Fibroblast of mammary gland (primary cell): ENCODE measurements around the gene ITPK1.
A peak's percentile ranks its signal among the peaks of the same experiment; 100 is the strongest.

ENCODE experiments used
- DNase-seq: peaks from one replicate; pipeline ENCODE4 v3.0.0-alpha.2; 2010; ENCODE audit warnings: low read depth
- H3K4me3 ChIP-seq: 2 replicates; pipeline ENCODE4 v1.5.1; 2011; ENCODE audit warnings: low read depth, mild to moderate bottlenecking, low read length, moderate library complexity; ENCODE audit not compliant: control insufficient read depth
- TF ChIP-seq, protein P1 (sequence below): conservative IDR thresholded peaks from 2 replicates; pipeline ENCODE4 v1.5.1; 2011; ENCODE audit warnings: low read depth, low read length, inconsistent platforms; ENCODE audit not compliant: control insufficient read depth, insufficient read depth

ITPK1 gene

DNA sequence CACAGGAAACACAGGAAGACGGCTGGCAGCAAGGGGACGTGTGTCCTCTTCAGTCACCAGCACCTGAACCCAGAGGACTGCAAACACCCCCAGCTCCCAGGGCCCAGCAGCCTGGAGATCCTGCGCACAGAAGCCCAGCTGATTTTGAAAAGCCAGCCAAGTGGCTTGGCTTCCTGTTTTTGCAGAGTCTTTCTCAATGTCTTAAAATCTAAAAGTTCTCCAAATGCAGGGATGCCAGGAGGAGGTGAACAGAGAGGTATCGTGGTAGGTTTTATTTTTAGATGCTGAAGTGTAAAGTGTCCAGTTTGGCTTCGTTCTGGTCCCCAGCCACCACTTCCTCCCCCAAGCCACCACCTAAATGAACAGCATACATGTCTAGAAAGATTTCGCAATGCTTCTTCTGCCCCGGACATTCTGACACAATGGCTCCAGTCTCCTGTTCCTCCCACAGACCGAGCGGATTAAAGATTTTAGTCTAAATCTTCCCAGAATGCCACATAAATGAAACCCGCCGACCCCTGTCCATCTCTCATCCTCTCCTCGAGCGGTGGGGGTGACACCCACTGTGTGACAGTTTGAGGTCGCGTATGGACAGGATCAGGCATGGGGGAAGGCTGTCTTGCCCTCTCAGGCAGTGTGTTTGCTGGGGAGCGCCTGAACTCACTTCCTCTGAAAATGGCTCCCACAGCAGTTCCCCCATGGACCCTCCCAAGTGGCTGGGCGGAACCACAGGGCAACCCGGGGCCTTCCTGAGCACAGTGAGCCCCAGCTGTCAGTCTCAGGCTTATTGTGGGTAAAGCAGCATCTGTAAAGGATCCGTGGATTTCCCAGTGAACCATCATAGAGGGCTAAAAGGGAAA, 41.6 kb downstream of the ITPK1 start:
- peak; percentile 50 for DNase-seq
- TF ChIP-seq, protein P1, sequence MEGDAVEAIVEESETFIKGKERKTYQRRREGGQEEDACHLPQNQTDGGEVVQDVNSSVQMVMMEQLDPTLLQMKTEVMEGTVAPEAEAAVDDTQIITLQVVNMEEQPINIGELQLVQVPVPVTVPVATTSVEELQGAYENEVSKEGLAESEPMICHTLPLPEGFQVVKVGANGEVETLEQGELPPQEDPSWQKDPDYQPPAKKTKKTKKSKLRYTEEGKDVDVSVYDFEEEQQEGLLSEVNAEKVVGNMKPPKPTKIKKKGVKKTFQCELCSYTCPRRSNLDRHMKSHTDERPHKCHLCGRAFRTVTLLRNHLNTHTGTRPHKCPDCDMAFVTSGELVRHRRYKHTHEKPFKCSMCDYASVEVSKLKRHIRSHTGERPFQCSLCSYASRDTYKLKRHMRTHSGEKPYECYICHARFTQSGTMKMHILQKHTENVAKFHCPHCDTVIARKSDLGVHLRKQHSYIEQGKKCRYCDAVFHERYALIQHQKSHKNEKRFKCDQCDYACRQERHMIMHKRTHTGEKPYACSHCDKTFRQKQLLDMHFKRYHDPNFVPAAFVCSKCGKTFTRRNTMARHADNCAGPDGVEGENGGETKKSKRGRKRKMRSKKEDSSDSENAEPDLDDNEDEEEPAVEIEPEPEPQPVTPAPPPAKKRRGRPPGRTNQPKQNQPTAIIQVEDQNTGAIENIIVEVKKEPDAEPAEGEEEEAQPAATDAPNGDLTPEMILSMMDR, result no peak
- H3K4me3 ChIP-seq, result no peak overlapping the region

DNA sequence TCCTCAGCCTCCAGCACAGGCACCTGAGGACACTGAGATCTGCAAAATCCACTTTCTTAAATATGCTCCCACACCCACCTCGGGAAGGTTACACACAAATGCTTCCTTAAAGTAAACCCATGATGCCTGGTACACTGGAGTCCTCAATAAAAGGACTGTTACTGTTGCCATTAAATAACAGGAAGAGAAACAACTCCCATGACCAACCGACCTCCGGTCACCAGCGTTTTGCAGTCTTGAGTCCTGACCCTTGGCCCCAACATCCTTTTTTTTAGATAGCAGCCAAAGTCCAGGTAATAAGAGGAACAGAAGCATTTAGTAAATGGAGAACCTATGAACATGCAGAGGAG, 42.4 kb downstream of the ITPK1 start:
- TF ChIP-seq, protein P1, result no peak
- DNase-seq, result no peak
- H3K4me3 ChIP-seq, result no peak overlapping the region

DNA sequence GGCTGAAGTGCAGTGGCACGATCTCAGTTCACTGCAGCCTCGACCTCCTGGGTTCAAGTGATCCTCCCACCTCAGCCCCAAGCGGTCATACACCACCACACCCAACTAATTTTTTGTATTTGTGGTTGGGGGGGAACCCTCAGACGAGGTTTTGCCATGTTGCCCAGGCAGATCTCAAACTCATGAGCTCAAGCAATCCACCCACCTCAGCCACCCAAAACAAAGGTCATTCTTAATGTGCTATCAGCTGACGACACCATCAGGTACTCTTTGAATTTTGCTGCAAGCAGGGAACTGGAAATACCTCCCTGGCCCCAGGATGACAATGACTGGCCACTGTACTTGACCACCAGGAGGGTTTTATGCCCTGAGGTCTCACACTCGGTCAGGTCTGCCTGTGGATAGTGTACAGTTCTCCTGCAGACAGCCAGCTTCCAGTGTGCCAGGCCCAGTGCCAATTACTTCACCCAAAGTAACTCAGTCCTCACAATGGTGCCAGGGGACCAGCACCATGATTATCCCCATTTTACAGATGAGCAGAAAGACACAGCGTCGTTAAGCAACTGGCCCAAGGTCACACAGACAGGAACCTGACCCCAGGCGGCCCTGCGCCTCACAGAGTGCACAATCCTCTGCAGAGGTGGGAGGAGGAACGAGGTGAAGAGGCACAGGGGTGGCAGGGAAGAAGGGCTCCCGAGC, 42.9 kb downstream of the ITPK1 start:
- DNase-seq, result no peak
- TF ChIP-seq, protein P1, result no peak
- H3K4me3 ChIP-seq, result no peak overlapping the region

DNA sequence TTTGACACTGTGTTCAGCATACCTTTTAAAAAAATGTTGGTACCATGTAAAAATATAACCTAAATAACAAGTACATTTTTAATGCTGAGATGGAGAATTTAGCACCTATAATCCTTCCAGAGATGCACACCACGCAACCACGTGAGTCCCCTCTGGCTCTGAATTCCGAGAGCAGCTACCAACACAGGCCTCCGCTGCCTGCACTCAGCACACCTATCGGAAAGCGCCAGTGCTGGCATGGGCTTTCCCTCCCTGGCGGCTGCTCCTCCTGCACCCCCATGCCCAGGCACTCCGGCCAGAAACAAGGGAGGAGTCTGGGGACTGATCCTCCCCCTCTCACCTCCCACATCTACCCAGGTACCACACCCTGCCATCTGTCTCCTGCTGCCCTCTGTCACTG, 47.0 kb downstream of the ITPK1 start:
- TF ChIP-seq, protein P1, result no peak
- no peak for DNase-seq
- no peak overlapping the region for H3K4me3 ChIP-seq

DNA sequence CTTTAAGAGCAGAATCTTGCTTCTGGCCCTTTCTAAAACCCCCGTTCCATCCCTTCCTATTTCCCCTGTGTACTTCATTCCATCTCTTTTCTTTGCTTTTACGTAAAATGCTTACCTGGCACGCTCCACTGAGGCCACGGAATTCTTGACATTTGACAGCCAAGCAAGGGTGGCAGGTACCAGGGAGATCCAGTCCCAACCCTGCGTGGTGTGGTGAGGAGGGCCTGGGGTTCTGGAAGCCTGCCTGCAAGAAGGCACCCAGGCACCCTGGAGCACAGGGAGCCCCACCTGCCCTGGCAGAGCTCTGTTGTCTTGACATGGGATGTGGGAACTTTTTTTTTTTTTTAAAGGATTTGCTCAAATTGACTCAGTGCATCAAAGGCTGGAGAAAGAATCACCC, 48.6 kb downstream of the ITPK1 start:
- no peak for DNase-seq
- H3K4me3 ChIP-seq, result no peak overlapping the region
- TF ChIP-seq, protein P1, result no peak

DNA sequence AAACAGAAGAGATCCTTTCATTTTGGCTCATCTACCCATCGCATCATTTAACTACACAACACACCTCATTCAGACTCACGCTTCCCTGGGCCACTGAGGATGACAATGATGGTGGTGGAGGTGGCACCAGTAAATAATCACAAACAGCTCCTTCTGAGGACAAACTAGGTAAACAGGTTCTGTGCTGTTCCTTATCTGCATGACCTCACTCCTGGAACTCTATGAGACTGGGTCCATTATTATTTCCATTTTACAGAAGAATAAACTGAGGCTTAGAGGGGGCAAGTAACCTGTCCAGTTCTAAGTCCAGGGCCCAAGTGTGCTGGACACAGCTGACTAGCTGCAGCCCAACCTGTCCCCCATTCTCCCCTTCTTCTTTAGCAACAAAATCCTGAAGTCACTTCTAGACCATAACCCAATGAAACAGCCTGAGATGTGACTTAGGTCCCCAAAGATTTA, 50.4 kb downstream of the ITPK1 start:
- no peak for DNase-seq
- H3K4me3 ChIP-seq, result no peak overlapping the region
- TF ChIP-seq, protein P1, result no peak
